GM18873 (cell line): ENCODE results near the gene ARPP21.
"Not testable (repeated sequence)": the region's sequence is repeated elsewhere in the genome, so short reads cannot be mapped to it uniquely, and the experiment has no call there.

ENCODE experiments used
- ATAC-seq: cut with Tn5 transposase; IDR thresholded peaks from one replicate; pipeline ENCODE4 v1.9.1; 2021; ENCODE audit warnings: mild to moderate bottlenecking, moderate library complexity, moderate number of reproducible peaks; ENCODE audit not compliant: unreplicated experiment, low FRiP score

ARPP21 gene

DNA sequence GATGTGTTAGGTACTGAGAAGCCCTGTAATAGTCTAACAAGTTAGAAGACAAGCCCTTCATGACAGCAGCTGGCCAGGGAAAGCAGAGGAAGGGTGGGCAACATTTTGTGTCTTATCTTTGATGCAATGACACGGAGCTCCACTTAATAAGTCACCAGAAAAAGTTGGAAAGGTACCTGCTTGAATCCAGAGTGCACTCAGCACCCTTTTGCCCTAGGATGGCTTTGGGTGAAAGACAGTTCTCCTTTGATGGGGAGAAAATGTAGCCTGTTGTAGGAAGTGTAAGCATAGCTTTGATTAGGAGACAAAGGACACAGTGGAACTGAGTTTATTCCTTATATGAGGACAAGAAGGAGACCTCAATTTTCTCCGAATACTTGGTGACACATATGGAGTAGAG, 137.0 kb downstream of the ARPP21 start:
- ATAC-seq = no peak

- ATAC-seq = no peak
Measured at GRCh38 chr3:35777065-35777464, 137.7 kb downstream of the ARPP21 start.

DNA sequence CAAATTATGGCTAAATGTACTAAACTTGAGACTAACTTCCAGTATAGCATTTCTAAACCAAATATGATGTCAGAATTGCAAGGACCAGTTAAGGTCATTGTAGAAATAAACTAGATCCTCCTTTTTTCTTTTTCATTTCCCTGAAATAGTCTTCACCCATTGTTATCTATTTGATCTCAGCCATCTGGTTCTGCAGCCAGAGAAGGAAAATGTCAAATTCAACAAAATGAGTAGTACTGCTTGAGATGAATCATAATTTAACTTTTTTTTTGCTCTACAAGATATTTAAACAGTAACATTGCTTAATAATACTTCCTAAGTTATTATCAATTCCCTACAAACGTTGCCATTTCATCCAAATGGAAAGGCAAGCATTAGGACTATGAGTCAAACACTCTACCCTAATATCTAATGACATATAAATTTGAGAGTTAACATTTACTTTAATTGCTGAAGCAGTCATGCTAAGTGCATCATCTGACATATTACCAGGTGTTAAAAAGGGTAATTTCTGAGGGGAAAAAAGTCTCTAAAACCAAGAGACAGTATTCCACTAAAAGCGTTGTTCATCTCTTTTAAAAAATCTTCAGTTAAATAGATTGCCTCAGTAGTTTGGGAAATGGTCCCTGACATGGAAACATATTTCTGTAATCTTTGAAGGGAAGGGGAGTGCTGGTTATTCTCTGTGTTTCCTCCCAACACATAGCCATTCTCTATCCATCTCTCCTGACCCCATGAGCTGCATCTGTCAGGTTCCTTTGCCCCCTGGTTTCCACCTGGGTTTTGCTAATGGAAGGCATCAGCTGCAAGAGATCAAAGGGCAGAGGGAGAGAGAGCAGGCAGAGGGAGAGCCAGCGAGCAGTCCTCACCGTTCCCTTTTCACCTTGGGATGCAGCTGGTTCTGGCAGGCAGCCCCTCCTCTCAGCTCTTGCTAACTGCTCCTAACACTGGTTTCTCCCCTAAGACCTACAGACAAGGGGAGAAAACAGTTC, 138.5 kb downstream of the ARPP21 start:
- ATAC-seq = no peak

DNA sequence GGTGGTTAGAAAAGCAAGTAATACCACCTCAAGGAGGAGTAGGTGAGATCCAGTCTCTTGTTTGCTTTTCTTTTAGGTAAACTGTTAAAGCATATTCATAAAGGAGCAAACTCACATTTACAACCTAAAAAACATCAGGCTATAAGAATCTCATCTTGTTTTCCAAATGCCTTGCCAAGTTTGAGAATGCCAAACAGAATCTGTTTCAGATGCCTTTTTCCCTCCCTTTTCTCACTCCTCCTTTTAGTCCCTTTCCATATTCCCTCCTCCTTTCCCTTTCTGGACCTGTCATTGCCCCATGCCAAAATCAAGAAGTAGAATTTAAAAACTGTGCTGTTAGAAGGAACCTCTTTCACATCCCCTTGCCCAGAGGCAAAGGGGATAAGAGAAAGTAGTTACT, 140.3 kb downstream of the ARPP21 start:
- ATAC-seq = no peak

DNA sequence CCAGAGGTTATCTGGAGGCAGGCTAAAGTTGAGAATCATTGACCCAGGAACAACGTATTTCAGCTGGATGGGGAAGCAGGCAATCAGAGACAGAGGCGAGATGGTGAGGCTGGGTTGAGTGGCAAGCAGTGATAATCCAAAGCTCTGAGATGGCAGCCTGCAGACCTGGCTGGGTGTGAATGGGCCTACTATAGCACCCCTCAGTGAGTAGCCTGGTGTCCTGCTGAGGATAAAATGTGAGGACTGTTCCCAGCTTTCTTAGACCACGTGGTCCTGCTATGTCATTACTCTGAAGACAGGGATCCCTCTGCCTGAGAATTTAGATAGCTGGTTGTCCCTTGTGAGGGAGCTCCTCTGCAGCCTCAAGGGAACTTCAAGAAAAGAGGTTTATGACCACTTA, 141.5 kb downstream of the ARPP21 start:
- ATAC-seq = no peak

DNA sequence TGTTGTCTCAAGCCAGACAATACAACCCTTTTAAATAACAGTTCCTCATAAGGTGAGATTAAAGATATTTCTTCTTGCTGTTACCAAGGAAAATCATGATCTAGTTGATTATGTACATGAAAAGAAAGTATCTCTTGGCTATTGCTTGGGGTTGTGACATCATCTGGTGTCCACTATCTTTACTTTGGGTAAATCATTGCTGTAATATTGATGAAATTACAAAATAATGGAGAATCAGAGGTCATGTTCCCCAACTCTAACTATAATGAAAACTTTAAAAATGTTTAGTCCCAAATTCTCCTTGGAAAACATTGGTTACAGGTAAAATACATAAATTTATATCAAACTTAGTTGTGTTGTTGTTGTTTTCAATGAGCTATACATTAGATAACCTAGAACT, 142.2 kb downstream of the ARPP21 start:
- ATAC-seq = no peak

- no peak for ATAC-seq
Measured at GRCh38 chr3:35782355-35782754, 143.0 kb downstream of the ARPP21 start.

DNA sequence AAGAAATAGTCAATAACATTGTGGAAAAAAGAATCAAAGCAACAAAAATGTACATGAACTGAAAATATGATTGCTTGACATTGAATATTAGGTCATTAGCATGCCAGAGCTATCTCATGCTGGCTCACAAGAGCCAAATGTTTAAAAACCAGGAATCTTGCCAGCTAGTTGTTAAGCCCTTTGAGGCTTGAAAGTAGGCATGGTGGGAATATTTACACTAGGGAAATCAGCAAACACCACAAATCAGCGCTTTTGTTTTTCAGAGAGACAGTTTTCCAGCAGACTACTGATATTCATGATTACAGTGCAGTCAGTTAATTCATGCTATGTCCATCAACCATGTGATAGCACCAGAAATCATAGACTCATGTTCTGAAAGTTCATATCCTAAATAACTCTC, 144.8 kb downstream of the ARPP21 start:
- no peak for ATAC-seq

GRCh38 chr3:35785234-35785888, 146.0 kb downstream of the ARPP21 start:
- no peak for ATAC-seq

GRCh38 chr3:35787936-35788335, 148.6 kb downstream of the ARPP21 start:
- ATAC-seq = no peak

DNA sequence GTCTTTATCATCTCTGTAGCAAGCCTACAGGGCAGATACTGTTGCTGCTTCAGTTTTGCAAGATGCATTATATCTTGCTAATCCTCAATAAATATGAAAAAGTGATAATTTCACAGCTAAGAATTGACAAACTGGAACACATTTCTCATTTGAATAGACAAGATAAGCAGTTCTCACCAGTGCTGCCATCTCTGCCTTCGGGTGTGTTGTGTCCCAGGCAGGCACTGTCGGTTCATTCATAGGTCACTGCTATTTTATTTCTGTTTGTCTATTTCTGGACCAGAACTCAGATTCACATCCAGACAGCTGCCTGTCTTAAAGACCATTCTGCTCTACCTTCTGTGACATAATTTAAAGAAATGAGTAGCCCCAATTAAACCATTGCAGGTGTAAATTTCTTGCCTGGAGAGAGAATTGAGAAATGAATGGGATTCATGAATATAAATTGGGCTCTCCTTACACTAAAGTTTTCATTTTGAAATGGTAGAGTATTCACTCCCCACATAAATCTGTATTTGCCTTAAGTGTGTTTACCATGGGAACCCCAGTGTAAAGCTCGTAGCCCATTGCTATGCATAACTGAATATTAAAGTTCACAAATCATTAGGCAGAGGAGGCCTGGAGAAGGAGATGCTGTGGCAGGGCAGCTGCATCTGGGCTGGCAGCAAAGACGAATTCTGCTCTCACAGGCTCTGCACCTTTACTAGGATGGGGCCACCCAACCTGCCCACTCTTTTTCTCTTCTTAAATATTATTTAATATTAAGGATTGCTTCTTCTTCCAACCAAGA, 149.9 kb downstream of the ARPP21 start:
- ATAC-seq = no peak

- no peak for ATAC-seq
Measured at GRCh38 chr3:35790764-35791163, 151.4 kb downstream of the ARPP21 start.

GRCh38 chr3:35793667-35794066, 154.3 kb downstream of the ARPP21 start:
- ATAC-seq = no peak

DNA sequence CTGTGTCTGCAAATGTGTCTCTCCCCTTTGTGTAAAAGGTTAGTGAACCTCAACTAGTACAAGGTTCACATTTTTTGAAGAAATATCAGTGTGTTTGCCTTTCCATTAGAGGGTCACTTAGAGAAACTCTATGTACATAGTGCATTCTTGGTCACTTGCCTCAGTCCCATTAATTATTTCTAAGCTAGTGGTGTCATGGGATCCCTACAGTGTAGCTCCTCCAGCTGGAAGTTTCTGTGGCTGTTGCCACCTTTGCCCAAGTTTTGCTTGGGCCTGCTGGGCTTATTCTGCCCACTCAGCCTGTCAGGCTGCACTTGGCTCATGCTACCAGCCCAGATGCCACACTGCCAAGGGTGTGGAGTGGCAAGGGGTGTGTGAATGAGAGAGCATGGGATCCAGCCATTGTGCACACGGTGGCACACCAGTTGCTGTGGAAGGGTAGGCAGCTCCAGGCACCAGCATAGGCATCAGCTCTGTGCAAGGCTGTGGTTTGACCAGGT, 161.7 kb downstream of the ARPP21 start:
- no peak for ATAC-seq

DNA sequence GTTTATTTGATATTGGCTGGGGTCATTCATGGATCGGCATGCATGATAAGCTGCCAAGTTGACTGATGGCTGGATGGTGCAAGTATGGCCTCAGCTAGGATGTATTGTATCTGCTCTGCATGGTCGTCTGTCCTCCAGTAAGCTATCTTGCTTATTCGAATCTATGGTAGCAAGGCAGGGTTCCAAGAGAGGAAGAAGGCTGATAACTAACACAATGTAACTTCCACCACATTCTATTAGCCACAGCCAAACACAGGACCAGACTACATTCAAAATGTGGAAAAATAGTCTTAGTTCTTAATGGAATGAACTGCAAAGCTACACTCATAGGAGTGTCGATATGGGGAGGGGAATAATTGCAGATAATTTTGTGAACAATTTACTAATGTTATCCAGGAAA, 175.2 kb downstream of the ARPP21 start:
- ATAC-seq = no peak

- ATAC-seq = not testable (repeated sequence)
Measured at GRCh38 chr3:35815796-35816195, 176.5 kb downstream of the ARPP21 start.

DNA sequence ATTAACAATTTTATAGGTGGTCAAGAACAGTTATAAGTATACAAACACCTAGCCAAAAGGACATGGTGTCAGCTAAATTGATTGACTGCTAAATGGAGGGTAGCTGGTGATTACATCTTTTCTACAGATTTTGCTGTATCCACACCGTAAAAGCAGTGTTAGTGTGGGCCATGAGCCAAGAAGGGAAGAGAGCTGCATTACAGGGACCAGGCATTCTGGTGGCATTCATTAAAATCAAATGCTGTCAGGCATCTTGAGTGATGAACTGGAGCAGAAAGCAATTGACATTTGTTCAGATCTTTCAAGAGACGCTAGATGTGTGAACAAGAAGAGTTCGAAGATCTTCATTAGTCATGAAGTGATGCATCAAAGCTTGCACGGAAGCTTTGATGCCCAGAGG, 177.9 kb downstream of the ARPP21 start:
- ATAC-seq = no peak

DNA sequence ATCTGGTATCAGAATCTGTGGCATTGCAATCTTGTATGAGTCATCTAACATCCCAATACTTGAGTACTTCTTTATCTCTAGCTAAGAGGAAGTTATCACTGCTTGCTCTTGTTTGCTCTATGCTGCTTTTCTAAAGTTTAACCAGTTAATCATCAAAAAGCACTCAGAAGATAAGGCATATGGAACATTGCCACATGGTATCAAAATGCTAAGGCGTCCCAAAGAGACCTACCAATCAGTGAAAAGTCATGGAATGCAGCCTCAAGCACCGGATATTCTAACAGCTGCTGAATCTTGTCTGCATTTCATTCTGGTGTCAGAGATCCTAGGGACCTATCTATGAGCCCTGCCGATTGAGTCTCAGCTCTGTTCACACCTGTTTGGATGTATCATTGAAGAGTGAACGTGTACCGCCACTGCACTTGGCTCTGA, 192.8 kb downstream of the ARPP21 start:
- no peak for ATAC-seq
